ENCODE data around the gene RGL4.

RGL4 gene

DNA sequence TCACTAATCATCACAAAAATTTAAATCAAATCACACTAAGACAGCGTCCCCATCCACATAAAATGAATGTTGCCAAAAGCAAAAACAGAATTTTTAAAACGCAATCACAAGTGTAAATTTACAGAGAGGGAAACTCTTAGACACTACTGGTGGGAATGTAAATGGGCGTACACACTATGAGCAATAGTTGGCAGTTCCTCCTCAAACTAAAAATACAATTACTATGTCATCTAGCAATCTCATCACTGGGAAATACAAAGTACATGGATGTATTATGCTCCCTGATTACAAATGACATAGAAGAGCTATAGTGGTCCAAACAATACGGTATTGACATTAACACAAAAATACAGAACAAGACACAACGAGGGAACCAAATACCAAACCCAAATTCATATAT is 8.7 kb upstream of the RGL4 start:
- Histone ChIP-seq H3K4me3 (ENCODE audit: low read length) (no peak overlapping the region), H3K9ac (ENCODE audit: low read length) (no peak overlapping the region), H3K4me1 (ENCODE audit: control insufficient read depth, insufficient read depth, low read length) (no peaks in the 10 kb centered on the region), H3K36me3 (ENCODE audit: control insufficient read depth, insufficient read depth, low read length, severe bottlenecking) (peaks cover 8% of the 10 kb centered on the region), H3K27me3 (replicated peaks; ENCODE audit: control insufficient read depth, insufficient read depth, low read length) (no peaks in the 10 kb centered on the region), H3K9me3 (ENCODE audit: control insufficient read depth, low read length) (no peaks in the 10 kb centered on the region)
- DNase-seq (ENCODE audit: low read depth), result no peak

DNA sequence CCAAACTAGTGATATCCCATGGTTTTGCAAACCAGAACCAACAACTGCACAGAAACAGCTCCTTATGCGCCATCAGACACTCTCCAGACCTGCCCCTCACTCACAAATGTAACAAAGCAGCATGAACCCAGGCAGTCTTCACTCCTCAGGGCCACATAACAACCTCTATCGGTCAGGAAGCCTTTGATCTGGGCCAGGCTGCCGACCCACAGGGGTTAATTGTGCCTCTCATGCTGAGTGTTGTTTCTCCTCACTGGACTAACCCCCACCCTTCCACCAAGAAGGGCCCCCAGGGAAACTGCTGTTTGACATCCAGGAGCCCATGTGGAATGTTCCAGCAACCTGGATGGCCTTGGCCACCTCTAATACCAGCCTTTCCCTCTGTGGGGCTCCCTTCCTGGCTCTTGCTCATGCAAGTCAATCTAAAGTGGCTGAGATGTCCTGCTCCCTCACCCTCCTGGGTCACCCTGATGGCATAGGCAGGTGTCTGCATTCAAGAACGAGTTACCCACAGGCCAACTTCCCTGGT is 7.9 kb upstream of the RGL4 start:
- H3K27me3 ChIP-seq (replicated peaks; ENCODE audit: control insufficient read depth, insufficient read depth, low read length), result no peaks in the 10 kb centered on the region
- peaks cover 8% of the 10 kb centered on the region for H3K36me3 ChIP-seq (ENCODE audit: control insufficient read depth, insufficient read depth, low read length, severe bottlenecking)
- no peaks in the 10 kb centered on the region for H3K9me3 ChIP-seq (ENCODE audit: control insufficient read depth, low read length)
- no peak overlapping the region for H3K4me3 ChIP-seq (ENCODE audit: low read length)
- no peaks in the 10 kb centered on the region for H3K4me1 ChIP-seq (ENCODE audit: control insufficient read depth, insufficient read depth, low read length)
- DNase-seq (ENCODE audit: low read depth), result no peak
- no peak overlapping the region for H3K9ac ChIP-seq (ENCODE audit: low read length)

DNA sequence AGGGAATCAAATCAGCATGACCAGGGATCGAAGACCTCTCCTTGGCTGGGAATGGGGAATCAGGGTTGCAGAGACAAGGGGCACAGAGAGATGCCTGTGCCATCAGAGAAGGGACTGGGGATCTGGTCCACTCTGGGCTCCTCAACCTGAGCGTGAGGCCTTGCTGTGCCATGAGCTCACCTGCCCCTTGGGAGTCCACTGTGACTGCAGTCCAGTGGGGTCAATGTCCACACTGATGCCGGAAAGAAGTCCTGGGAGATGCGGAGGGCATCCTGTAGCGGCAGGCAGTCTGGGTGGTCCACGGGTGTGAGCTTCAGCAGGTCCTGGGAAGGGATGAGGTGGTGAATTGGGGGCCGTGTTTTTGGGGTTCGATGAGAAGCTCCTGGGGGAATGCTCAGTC is 7.3 kb upstream of the RGL4 start:
- Histone ChIP-seq H3K4me3 (ENCODE audit: low read length) (no peak overlapping the region), H3K27me3 (replicated peaks; ENCODE audit: control insufficient read depth, insufficient read depth, low read length) (no peaks in the 10 kb centered on the region), H3K36me3 (ENCODE audit: control insufficient read depth, insufficient read depth, low read length, severe bottlenecking) (peaks cover 12% of the 10 kb centered on the region), H3K9me3 (ENCODE audit: control insufficient read depth, low read length) (no peaks in the 10 kb centered on the region), H3K4me1 (ENCODE audit: control insufficient read depth, insufficient read depth, low read length) (no peaks in the 10 kb centered on the region), H3K9ac (ENCODE audit: low read length) (no peak overlapping the region)
- DNase-seq (ENCODE audit: low read depth), result no peak

DNA sequence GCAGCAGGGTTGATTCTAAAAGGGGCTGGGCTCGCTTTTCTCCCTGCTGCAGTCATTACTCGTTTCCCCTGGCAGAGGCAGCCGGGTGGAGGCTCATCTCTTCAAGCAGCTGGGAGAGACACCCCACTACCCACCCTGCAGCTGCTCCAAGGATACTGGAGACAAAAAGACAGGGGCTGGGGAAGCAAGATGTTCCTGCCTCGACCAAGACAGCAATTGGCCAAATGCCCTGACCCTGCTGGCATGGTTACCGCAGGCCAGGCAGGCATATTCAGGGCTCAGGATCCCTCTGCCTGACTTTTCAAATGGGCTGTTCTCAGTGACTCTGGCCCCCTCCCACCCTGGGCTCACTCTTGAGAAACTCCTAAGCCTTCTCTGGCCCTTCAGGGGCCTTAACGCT is 6.8 kb upstream of the RGL4 start:
- Histone ChIP-seq H3K4me1 (ENCODE audit: control insufficient read depth, insufficient read depth, low read length) (no peaks in the 10 kb centered on the region), H3K36me3 (ENCODE audit: control insufficient read depth, insufficient read depth, low read length, severe bottlenecking) (peaks cover 12% of the 10 kb centered on the region), H3K27me3 (replicated peaks; ENCODE audit: control insufficient read depth, insufficient read depth, low read length) (no peaks in the 10 kb centered on the region), H3K4me3 (ENCODE audit: low read length) (no peak overlapping the region), H3K9me3 (ENCODE audit: control insufficient read depth, low read length) (no peaks in the 10 kb centered on the region), H3K9ac (ENCODE audit: low read length) (no peak overlapping the region)
- no peak for DNase-seq (ENCODE audit: low read depth)

DNA sequence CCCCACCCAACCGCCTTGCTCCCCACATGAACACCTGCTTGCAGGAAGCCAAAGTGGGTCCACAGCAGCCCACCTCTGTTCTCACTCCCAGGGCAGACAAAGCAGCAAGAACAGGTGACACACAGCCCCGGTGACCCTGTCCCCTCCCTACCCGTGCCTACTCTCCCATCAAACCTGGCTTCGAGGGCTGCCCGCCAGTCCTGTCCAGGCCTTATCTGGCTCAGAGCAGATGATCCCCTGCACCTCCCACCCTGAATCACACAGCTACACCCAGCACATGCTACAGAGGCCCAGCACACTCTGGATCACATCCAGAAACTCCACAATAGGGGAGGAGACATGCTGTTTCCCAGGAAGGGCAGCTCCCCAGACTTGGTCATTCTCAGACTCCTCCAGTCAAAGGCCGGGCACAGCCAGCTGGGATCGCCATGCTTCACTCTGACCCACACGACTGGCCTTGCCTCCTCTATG is 6.2 kb upstream of the RGL4 start:
- no peaks in the 10 kb centered on the region for H3K9me3 ChIP-seq (ENCODE audit: control insufficient read depth, low read length)
- H3K4me1 ChIP-seq (ENCODE audit: control insufficient read depth, insufficient read depth, low read length), result no peaks in the 10 kb centered on the region
- H3K27me3 ChIP-seq (replicated peaks; ENCODE audit: control insufficient read depth, insufficient read depth, low read length), result no peaks in the 10 kb centered on the region
- no peak for DNase-seq (ENCODE audit: low read depth)
- H3K9ac ChIP-seq (ENCODE audit: low read length), result no peak overlapping the region
- no peak overlapping the region for H3K4me3 ChIP-seq (ENCODE audit: low read length)
- H3K36me3 ChIP-seq (ENCODE audit: control insufficient read depth, insufficient read depth, low read length, severe bottlenecking), result peaks cover 14% of the 10 kb centered on the region

DNA sequence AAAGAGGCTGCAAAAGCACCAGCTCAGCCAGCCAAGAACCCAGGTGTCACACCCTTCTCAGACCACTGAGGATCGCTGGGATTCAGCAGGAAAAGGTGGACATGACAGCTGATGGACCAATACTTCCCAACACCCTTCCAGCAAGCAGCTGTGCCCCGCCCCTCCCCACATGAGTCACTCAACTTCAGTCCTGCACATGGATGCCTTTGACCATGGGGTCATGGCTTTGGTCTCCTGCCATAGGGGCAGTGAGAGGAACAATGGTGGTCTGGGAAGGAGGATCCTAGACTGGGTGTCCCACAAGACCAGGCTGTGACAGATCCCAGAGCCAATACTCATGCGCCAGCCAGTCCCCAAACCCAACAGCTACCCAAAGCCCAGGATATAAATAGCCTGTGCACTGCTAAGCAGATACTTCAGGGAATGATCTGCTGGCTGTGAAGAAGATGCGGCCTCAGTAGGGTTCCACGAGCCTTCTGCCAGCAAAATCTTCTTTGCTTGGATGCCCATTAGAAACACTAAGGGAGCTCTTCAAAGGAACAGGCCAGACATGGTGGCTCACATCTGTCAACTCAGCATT is 5.5 kb upstream of the RGL4 start:
- Histone ChIP-seq H3K27me3 (replicated peaks; ENCODE audit: control insufficient read depth, insufficient read depth, low read length) (no peaks in the 10 kb centered on the region), H3K9me3 (ENCODE audit: control insufficient read depth, low read length) (no peaks in the 10 kb centered on the region), H3K9ac (ENCODE audit: low read length) (no peak overlapping the region), H3K4me3 (ENCODE audit: low read length) (no peak overlapping the region), H3K36me3 (ENCODE audit: control insufficient read depth, insufficient read depth, low read length, severe bottlenecking) (peaks cover 21% of the 10 kb centered on the region), H3K4me1 (ENCODE audit: control insufficient read depth, insufficient read depth, low read length) (no peaks in the 10 kb centered on the region)
- DNase-seq (ENCODE audit: low read depth), result no peak

DNA sequence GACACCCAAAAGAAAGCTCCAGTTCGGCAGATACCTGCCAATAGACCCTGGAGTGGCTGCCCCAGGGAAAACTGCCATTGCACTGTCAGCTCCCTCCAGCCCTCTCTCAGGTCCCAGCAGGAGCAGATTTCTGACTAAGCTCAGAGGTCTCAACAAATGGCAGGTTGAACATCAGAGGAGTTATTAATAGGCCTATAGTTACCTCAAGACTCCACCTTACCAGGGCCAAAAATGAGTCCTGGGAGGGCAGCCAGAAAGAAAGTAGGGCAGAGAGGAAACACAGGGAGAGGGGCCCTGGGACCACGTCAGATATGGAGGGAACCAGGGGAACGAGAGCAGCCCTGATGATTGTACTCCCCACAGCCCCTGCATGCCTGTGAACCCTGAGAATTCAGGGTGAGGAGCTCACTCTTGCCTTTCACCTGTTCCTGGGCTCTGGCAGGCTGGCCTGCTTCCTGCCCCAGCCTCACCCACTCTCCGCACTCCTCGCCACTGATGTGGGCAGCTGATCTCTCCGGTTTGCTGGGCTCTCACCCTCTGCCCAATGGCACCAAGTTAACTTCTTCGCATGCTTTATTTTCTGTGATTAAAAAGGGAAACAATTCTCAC is 4.3 kb upstream of the RGL4 start:
- H3K9ac ChIP-seq (ENCODE audit: low read length), result no peak overlapping the region
- H3K4me3 ChIP-seq (ENCODE audit: low read length), result no peak overlapping the region
- no peak for DNase-seq (ENCODE audit: low read depth)
- H3K36me3 ChIP-seq (ENCODE audit: control insufficient read depth, insufficient read depth, low read length, severe bottlenecking), result peaks cover 27% of the 10 kb centered on the region
- no peaks in the 10 kb centered on the region for H3K9me3 ChIP-seq (ENCODE audit: control insufficient read depth, low read length)
- no peaks in the 10 kb centered on the region for H3K4me1 ChIP-seq (ENCODE audit: control insufficient read depth, insufficient read depth, low read length)
- no peaks in the 10 kb centered on the region for H3K27me3 ChIP-seq (replicated peaks; ENCODE audit: control insufficient read depth, insufficient read depth, low read length)

DNA sequence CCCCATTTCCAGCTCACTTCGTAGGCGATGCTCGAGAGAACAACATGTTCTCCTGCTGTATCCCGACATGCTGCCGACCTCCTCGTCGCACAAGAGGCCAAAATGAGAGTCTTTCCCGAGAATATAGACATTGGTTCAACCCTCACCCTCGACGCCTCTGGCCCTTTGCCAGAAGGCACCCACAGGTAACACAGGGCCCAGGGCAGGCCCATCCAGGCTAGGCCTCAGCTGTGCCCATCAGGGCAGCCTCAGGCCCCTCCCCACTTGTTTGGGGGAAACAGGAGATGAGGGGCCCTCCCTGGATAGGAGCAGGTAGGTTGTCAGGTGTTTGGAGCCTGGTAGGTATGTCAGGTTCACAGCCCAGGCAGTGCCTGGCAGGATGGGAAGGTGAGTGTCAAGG is 2.7 kb upstream of the RGL4 start:
- no peaks in the 10 kb centered on the region for H3K9me3 ChIP-seq (ENCODE audit: control insufficient read depth, low read length)
- no peaks in the 10 kb centered on the region for H3K27me3 ChIP-seq (replicated peaks; ENCODE audit: control insufficient read depth, insufficient read depth, low read length)
- no peak overlapping the region for H3K9ac ChIP-seq (ENCODE audit: low read length)
- no peaks in the 10 kb centered on the region for H3K4me1 ChIP-seq (ENCODE audit: control insufficient read depth, insufficient read depth, low read length)
- peaks cover 30% of the 10 kb centered on the region for H3K36me3 ChIP-seq (ENCODE audit: control insufficient read depth, insufficient read depth, low read length, severe bottlenecking)
- DNase-seq (ENCODE audit: low read depth), result no peak
- no peak overlapping the region for H3K4me3 ChIP-seq (ENCODE audit: low read length)

DNA sequence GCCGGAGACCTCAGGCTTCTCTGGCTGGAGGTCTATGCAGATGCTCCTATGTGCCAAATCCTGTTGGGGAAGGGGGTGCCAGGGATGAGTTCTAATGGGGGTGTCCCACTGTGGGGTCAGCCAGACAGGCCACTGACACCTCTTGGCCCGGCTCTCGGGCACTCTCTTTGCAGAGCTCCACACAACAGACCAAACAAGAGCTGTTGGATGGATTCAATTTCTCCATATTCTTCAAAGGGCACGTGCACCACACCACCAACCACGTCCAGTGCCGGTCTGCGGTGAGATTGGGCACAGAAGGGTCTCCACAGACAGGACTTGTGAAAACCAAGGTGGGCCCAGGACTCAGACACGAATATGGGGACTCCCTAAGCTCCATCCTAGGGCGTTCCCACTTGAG is 2.2 kb upstream of the RGL4 start:
- Histone ChIP-seq H3K9me3 (ENCODE audit: control insufficient read depth, low read length) (no peaks in the 10 kb centered on the region), H3K4me1 (ENCODE audit: control insufficient read depth, insufficient read depth, low read length) (no peaks in the 10 kb centered on the region), H3K4me3 (ENCODE audit: low read length) (no peak overlapping the region), H3K36me3 (ENCODE audit: control insufficient read depth, insufficient read depth, low read length, severe bottlenecking) (peaks cover 30% of the 10 kb centered on the region), H3K9ac (ENCODE audit: low read length) (no peak overlapping the region), H3K27me3 (replicated peaks; ENCODE audit: control insufficient read depth, insufficient read depth, low read length) (no peaks in the 10 kb centered on the region)
- no peak for DNase-seq (ENCODE audit: low read depth)

DNA sequence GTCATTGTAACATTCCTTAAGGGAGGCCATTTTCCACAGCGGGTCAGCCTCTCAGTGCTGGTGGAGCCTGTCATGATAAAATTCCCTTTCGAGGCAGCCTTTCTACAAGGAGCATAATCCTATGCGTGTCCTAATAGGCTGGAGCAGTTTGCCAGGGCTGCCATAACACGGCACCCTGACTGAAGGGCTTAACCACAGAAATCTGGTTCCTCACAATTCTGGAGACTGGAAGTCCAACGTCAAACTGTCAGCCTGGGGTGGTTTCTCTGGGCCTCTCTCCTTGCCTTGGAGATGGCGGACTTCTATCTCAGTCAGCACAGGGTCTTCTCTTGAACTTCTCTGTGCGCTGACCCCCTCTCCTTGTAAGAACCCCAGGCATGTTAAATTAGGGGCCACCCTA is 1.4 kb upstream of the RGL4 start:
- peaks cover 38% of the 10 kb centered on the region for H3K36me3 ChIP-seq (ENCODE audit: control insufficient read depth, insufficient read depth, low read length, severe bottlenecking)
- no peaks in the 10 kb centered on the region for H3K9me3 ChIP-seq (ENCODE audit: control insufficient read depth, low read length)
- H3K9ac ChIP-seq (ENCODE audit: low read length), result no peak overlapping the region
- H3K4me1 ChIP-seq (ENCODE audit: control insufficient read depth, insufficient read depth, low read length), result no peaks in the 10 kb centered on the region
- no peaks in the 10 kb centered on the region for H3K27me3 ChIP-seq (replicated peaks; ENCODE audit: control insufficient read depth, insufficient read depth, low read length)
- no peak for DNase-seq (ENCODE audit: low read depth)
- no peak overlapping the region for H3K4me3 ChIP-seq (ENCODE audit: low read length)

DNA sequence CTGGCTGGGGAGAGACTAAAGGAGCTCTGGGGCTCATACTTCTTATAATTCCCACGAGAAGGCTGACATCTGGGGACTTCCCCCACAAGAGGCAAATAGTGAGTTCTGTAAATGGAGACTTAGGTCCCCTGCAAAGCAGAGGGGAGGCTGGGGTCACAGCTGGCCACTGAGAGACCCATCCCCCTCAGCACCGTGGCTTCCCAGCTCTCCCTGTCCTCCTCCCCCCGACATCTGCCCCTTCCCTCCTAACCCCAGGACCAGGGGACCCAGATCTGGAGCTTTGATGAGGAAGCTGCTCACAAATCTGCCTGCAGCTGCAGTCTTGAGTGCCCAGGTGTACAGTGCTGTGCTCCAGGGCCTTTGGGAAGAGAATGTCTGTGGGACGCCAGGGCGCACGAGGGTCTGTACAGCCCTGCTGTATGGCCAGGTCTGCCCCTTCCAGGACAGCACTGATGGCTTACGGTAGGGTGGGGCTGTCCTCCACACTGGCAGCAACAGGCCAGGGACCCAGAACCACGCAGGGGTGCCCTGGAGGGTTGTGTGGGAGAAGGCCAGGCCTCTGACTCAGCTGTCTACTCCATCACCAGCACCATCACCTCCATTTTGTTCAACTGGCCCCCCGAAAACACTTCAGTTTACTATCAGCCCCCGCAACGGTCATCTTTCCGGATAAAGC is 1.1 kb downstream of the RGL4 start:
- no peaks in the 10 kb centered on the region for H3K27me3 ChIP-seq (replicated peaks; ENCODE audit: control insufficient read depth, insufficient read depth, low read length)
- no peak overlapping the region for H3K4me3 ChIP-seq (ENCODE audit: low read length)
- DNase-seq (ENCODE audit: low read depth), result no peak
- no peaks in the 10 kb centered on the region for H3K9me3 ChIP-seq (ENCODE audit: control insufficient read depth, low read length)
- peaks cover 53% of the 10 kb centered on the region for H3K36me3 ChIP-seq (ENCODE audit: control insufficient read depth, insufficient read depth, low read length, severe bottlenecking)
- H3K9ac ChIP-seq (ENCODE audit: low read length), result no peak overlapping the region
- no peaks in the 10 kb centered on the region for H3K4me1 ChIP-seq (ENCODE audit: control insufficient read depth, insufficient read depth, low read length)

Measured in adipocyte (in vitro differentiated cells).